ENCODE data around the gene KIFC1.

- no peak for TF ChIP-seq EZH2phosphoT487 (IDR thresholded peaks at IDR 0.05; ENCODE audit: insufficient read depth, low read depth)
- TF ChIP-seq EZH2 (IDR thresholded peaks at IDR 0.05; ENCODE audit: insufficient read depth, poor library complexity, severe bottlenecking) = no peak
Measured at GRCh38 chr6:33428966-33429749, 37.5 kb downstream of the KIFC1 start.
